K562 (cell line): ENCODE results near the gene MRPL55. TPM values are rescaled to one million over a fixed set of nuclear protein-coding genes. Genes with fewer than 3 reads are reported as not detected.

Experiments
- CBX2 ChIP-seq: fragments of 200-600 bp; sonication (generic); IDR thresholded peaks from one replicate; pipeline ENCODE4 v1.6.1; 2012; ENCODE audit warnings: mild to moderate bottlenecking, low read length, inconsistent platforms; ENCODE audit not compliant: insufficient read depth, poor library complexity, severe bottlenecking
- CBX3 ChIP-seq, 2 experiments: IDR thresholded peaks; 1 replicate in 1 of 2; 2 replicates in 1 of 2; pipeline ENCODE4 v1.6.1; 2012; ENCODE audit warnings: inconsistent platforms in 2 of 2, low read length in 2 of 2, borderline replicate concordance in 1 of 2, control low read depth in 1 of 2
- DPF2 ChIP-seq: fragments of 450-650 bp; IDR thresholded peaks from 2 replicates; pipeline ENCODE4 v1.6.1; 2016
- FOXA3 ChIP-seq, 2 experiments: fragments of 450-650 bp in 1 of 2; sonication (generic) in 1 of 2; formaldehyde crosslinking; IDR thresholded peaks in 1 of 2; conservative IDR thresholded peaks in 1 of 2; 2 replicates each; pipeline versions ENCODE4 v1.4.0 to v1.8.0; 2020 to 2022; ENCODE audit warnings: mild to moderate bottlenecking in 2 of 2, missing genetic modification reagents in 1 of 2
- PCBP1 ChIP-seq: fragments of 200-400 bp; formaldehyde crosslinking; IDR thresholded peaks from 2 replicates; pipeline ENCODE4 v1.6.1; 2018; ENCODE audit warnings: mild to moderate bottlenecking, low read depth, low read length; ENCODE audit not compliant: poor library complexity, severe bottlenecking
- RBM25 ChIP-seq: fragments of 200-400 bp; formaldehyde crosslinking; IDR thresholded peaks from 2 replicates; pipeline ENCODE4 v1.6.1; 2018; ENCODE audit warnings: low read length, low read depth, moderate library complexity; ENCODE audit not compliant: severe bottlenecking
- SAP30 ChIP-seq: fragments of 200-600 bp; sonication (generic); IDR thresholded peaks from 2 replicates; pipeline ENCODE4 v1.6.1; 2012; ENCODE audit warnings: borderline replicate concordance, low read depth, mild to moderate bottlenecking, moderate library complexity, low read length, control low read depth, inconsistent platforms; ENCODE audit not compliant: insufficient read depth, poor library complexity, severe bottlenecking
- SLC30A9 ChIP-seq: fragments of 250-450 bp; sonication (Bioruptor Pico); IDR thresholded peaks from 2 replicates; pipeline ENCODE4 v1.8.0; 2022; ENCODE audit warnings: mild to moderate bottlenecking, moderate library complexity
- ZNF146 ChIP-seq: IDR thresholded peaks from one replicate; pipeline ENCODE4 v1.6.1; 2018; ENCODE audit warnings: missing compliant biosample characterization; ENCODE audit not compliant: unreplicated experiment
- ZNF24 ChIP-seq: fragments of 450-650 bp; IDR thresholded peaks from 2 replicates; pipeline ENCODE4 v1.6.1; 2016
- ZNF766 ChIP-seq: fragments of 200-800 bp; sonication (Bioruptor generic); conservative IDR thresholded peaks from 2 replicates; pipeline ENCODE4 v1.6.1; 2016; ENCODE audit warnings: missing genetic modification characterization, missing compliant biosample characterization
- ZSCAN32 ChIP-seq: fragments of 450-650 bp; formaldehyde crosslinking; IDR thresholded peaks from 2 replicates; pipeline ENCODE4 v1.4.0; 2020; ENCODE audit warnings: mild to moderate bottlenecking, moderate library complexity
- polyA plus RNA-seq, 8 experiments: library from polyadenylated mRNA; depleted of rRNA in 4 of 8; stranded (reverse) in 5 of 8; unstranded in 3 of 8; fragments of >200 nt; fragmentation: Nextera tagmentation in 2 of 8; fragmentation: Illumina TruSeq in 1 of 8; extraction: Ambion mirVana in 2 of 8; extraction: Trizol in 1 of 8; gene quantifications; 2 replicates each; pipeline versions ENCODE4 v1.2.1 to v1.2.3, GENCODE V29; 2011 to 2014; ENCODE audit warnings: inconsistent platforms in 1 of 8, missing spikeins in 1 of 8
- total RNA-seq, 7 experiments: library from RNA; depleted of rRNA in 6 of 7; stranded (reverse); fragments of >200 nt in 6 of 7; fragmentation: Illumina TruSeq in 2 of 7; extraction: Trizol in 2 of 7; gene quantifications; 2 replicates each; pipeline versions ENCODE4 v1.2.1 to v1.2.3, GENCODE V29; 2011 to 2021; ENCODE audit warnings: low replicate concordance in 1 of 7
- TF ChIP-seq, protein P1 (sequence below): fragments of 200-800 bp; sonication (Bioruptor generic); IDR thresholded peaks from 2 replicates; pipeline ENCODE4 v1.6.1; 2017; ENCODE audit warnings: missing genetic modification characterization, missing compliant biosample characterization
- TF ChIP-seq, protein P2 (sequence below): sonication (generic); formaldehyde crosslinking; IDR thresholded peaks from 2 replicates; pipeline ENCODE4 v1.8.1; 2023; ENCODE audit warnings: mild to moderate bottlenecking, missing genetic modification reagents, moderate library complexity
- TF ChIP-seq, protein P3 (sequence below): fragments of 450-650 bp; IDR thresholded peaks from 2 replicates; pipeline ENCODE4 v1.6.1; 2016; ENCODE audit warnings: borderline replicate concordance
- TF ChIP-seq, protein P4 (sequence below): fragments of 250-450 bp; sonication (Bioruptor Pico); IDR thresholded peaks from 2 replicates; pipeline ENCODE4 v1.4.0; 2020; ENCODE audit warnings: mild to moderate bottlenecking, moderate library complexity

MRPL55 gene
- total and polyA plus RNA-seq, 9 of the 15 experiments (the other 6 are each of a cell fraction or from before 2014, with no cell fraction given): 34.9 to 228 (median 81.0) TPM

DNA sequence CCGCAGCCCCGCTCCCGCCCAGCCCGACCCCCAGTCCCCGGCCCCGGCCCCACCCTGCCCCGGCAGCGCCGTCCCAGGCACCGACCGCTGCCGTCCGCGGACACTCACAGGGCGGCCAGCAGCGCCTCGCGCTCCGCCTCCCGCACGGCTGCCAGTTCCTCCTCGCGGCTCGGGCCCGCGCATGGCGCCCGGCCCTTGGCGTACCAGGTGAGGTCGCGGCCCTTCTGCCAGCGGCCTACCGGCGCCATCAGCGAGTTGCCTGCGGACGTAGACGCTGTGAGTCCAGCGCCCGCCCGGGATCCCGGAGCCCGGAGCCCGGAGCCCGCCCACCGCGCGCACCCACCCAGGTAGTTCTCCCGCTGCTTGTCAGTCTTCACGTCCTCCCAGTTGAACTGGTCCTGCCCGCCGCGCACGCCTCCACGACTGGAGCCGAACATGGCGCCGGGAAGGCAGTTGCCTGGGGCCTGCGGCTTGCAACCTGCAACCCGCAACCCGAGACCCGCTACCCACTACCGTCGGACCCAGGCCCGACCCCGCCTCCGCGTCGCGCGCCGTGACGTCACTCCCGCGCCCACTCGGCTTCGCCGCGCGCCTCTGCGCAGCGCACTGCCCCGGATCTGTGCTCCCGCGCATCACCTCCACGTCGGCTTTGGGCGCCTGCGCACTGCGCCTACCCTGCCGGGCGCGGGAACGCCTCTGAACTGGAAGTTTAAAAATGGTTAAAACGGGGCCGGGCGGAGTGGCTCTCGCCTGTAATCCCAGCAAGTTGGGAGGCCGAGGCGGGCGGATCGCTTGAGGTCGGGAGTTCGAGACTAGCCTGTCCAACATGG is 6.1 kb downstream of the MRPL55 start, which contains the start of gene C1orf35 (continued):
- TF ChIP-seq, protein P1, sequence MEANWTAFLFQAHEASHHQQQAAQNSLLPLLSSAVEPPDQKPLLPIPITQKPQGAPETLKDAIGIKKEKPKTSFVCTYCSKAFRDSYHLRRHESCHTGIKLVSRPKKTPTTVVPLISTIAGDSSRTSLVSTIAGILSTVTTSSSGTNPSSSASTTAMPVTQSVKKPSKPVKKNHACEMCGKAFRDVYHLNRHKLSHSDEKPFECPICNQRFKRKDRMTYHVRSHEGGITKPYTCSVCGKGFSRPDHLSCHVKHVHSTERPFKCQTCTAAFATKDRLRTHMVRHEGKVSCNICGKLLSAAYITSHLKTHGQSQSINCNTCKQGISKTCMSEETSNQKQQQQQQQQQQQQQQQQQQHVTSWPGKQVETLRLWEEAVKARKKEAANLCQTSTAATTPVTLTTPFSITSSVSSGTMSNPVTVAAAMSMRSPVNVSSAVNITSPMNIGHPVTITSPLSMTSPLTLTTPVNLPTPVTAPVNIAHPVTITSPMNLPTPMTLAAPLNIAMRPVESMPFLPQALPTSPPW (CRISPR knock-in tag): peak; percentile 76
- no peak for TF ChIP-seq ZNF146 (CRISPR knock-in tag)
- TF ChIP-seq SLC30A9 (CRISPR knock-in tag): no peak
- TF ChIP-seq CBX3 (IDR thresholded peaks at IDR 0.05; ENCODE audit: borderline replicate concordance in 1 of 2, low read length in 2 of 2): peak in 1 of 2 experiments; percentile 16; a peak in 1 of 3 replicates
- TF ChIP-seq, protein P2, sequence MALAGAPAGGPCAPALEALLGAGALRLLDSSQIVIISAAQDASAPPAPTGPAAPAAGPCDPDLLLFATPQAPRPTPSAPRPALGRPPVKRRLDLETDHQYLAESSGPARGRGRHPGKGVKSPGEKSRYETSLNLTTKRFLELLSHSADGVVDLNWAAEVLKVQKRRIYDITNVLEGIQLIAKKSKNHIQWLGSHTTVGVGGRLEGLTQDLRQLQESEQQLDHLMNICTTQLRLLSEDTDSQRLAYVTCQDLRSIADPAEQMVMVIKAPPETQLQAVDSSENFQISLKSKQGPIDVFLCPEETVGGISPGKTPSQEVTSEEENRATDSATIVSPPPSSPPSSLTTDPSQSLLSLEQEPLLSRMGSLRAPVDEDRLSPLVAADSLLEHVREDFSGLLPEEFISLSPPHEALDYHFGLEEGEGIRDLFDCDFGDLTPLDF: peak; percentile 99
- TF ChIP-seq FOXA3 (CRISPR knock-in tag; conservative IDR thresholded peaks at IDR 0.05 in 1 of 2, IDR thresholded peaks at IDR 0.05 in 1 of 2): peak in 1 of 2 experiments; percentile 87; a peak in 2 of 4 replicates
- TF ChIP-seq, protein P3, sequence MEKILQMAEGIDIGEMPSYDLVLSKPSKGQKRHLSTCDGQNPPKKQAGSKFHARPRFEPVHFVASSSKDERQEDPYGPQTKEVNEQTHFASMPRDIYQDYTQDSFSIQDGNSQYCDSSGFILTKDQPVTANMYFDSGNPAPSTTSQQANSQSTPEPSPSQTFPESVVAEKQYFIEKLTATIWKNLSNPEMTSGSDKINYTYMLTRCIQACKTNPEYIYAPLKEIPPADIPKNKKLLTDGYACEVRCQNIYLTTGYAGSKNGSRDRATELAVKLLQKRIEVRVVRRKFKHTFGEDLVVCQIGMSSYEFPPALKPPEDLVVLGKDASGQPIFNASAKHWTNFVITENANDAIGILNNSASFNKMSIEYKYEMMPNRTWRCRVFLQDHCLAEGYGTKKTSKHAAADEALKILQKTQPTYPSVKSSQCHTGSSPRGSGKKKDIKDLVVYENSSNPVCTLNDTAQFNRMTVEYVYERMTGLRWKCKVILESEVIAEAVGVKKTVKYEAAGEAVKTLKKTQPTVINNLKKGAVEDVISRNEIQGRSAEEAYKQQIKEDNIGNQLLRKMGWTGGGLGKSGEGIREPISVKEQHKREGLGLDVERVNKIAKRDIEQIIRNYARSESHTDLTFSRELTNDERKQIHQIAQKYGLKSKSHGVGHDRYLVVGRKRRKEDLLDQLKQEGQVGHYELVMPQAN: peak; percentile 94
- TF ChIP-seq DPF2: no peak
- TF ChIP-seq ZNF766 (CRISPR knock-in tag): no peak
- no peak for TF ChIP-seq RBM25
- no peak for TF ChIP-seq ZSCAN32 (CRISPR knock-in tag)
- TF ChIP-seq ZNF24: no peak
- TF ChIP-seq SAP30: peak; percentile 75
- no peak for TF ChIP-seq CBX2
- TF ChIP-seq, protein P4, sequence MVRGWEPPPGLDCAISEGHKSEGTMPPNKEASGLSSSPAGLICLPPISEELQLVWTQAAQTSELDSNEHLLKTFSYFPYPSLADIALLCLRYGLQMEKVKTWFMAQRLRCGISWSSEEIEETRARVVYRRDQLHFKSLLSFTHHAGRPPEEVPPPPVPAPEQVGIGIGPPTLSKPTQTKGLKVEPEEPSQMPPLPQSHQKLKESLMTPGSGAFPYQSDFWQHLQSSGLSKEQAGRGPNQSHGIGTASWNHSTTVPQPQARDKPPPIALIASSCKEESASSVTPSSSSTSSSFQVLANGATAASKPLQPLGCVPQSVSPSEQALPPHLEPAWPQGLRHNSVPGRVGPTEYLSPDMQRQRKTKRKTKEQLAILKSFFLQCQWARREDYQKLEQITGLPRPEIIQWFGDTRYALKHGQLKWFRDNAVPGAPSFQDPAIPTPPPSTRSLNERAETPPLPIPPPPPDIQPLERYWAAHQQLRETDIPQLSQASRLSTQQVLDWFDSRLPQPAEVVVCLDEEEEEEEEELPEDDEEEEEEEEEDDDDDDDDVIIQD (CRISPR knock-in tag): no peak
- TF ChIP-seq PCBP1: peak; percentile 71
